ENCODE data around the gene FAM98A. TPM values are rescaled to one million over a fixed set of nuclear protein-coding genes. Genes with fewer than 3 reads are reported as not detected.

The FAM98A gene
- polyA plus RNA-seq, 1 donor from 2014 or later: 14.5 TPM

DNA sequence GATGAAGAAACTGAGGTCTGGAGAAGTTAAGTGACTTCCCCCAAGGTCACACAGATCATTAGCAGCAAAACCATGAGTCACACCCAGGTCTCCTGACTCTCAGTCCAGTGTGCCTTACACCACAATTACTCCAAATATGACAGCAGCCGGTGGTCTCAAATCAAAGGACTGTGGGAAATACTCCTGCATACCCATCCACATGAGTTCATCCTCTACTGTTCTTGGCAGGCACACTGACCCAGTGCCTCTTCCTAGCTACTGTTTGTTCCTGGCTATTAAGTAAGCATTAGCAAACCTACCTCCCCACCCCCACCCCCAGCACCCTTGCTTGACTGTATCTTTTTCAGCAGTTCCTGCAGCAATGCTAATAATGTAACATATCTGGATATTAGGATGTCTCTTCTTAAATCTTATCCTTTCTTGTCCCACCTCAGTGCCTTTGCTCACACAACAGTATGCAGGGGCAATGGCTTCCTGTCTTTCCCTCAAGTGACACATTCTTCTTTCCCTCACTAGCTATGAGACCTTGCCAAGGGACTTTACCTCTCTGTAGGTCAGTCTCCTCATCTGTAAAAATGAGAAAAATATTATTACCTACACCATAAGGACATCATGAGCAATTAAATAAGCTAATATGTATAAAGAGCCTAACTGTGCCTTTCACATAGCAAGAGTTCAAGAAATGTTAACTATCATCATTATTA is 46.2 kb downstream of the FAM98A start:
- Histone ChIP-seq H3K4me3 (ENCODE audit: low read length) (no peak overlapping the region), H3K36me3 (ENCODE audit: insufficient read depth, low read length) (no peaks in the 10 kb centered on the region), H3K9me3 (ENCODE audit: low read length) (no peaks in the 10 kb centered on the region), H3K27me3 (ENCODE audit: insufficient read depth, low read depth, low read length) (no peaks in the 10 kb centered on the region), H3K4me2 (ENCODE audit: low read length) (no peak overlapping the region), H3K9me2 (ENCODE audit: insufficient read depth, low read length) (no peaks in the 10 kb centered on the region), H3K79me2 (replicated peaks; ENCODE audit: insufficient read depth, low read length) (no peaks in the 10 kb centered on the region), H2AFZ (ENCODE audit: low read depth, low read length) (no peak overlapping the region), H3K27ac (ENCODE audit: low read length) (no peak overlapping the region), H3F3A (ENCODE audit: insufficient read depth, low read length, poor library complexity, severe bottlenecking) (no peaks in the 10 kb centered on the region), H3K9ac (ENCODE audit: low read length) (no peak overlapping the region), H4K20me1 (ENCODE audit: insufficient read depth) (no peaks in the 10 kb centered on the region)
- TF ChIP-seq RAD21 (conservative IDR thresholded peaks at IDR 0.05) (no peak), EP300 (conservative IDR thresholded peaks at IDR 0.05; ENCODE audit: poor library complexity, severe bottlenecking) (no peak), SMC3 (conservative IDR thresholded peaks at IDR 0.05; ENCODE audit: poor library complexity) (no peak), TAF1 (IDR thresholded peaks at IDR 0.05; ENCODE audit: low read depth) (no peak), EZH2 (IDR thresholded peaks at IDR 0.05; ENCODE audit: borderline replicate concordance, insufficient read depth, low read length, poor library complexity, severe bottlenecking) (no peak), POLR2AphosphoS5 (IDR thresholded peaks at IDR 0.05) (no peak), MXI1 (conservative IDR thresholded peaks at IDR 0.05; ENCODE audit: poor library complexity, severe bottlenecking) (no peak)
- TF ChIP-seq, protein P1, sequence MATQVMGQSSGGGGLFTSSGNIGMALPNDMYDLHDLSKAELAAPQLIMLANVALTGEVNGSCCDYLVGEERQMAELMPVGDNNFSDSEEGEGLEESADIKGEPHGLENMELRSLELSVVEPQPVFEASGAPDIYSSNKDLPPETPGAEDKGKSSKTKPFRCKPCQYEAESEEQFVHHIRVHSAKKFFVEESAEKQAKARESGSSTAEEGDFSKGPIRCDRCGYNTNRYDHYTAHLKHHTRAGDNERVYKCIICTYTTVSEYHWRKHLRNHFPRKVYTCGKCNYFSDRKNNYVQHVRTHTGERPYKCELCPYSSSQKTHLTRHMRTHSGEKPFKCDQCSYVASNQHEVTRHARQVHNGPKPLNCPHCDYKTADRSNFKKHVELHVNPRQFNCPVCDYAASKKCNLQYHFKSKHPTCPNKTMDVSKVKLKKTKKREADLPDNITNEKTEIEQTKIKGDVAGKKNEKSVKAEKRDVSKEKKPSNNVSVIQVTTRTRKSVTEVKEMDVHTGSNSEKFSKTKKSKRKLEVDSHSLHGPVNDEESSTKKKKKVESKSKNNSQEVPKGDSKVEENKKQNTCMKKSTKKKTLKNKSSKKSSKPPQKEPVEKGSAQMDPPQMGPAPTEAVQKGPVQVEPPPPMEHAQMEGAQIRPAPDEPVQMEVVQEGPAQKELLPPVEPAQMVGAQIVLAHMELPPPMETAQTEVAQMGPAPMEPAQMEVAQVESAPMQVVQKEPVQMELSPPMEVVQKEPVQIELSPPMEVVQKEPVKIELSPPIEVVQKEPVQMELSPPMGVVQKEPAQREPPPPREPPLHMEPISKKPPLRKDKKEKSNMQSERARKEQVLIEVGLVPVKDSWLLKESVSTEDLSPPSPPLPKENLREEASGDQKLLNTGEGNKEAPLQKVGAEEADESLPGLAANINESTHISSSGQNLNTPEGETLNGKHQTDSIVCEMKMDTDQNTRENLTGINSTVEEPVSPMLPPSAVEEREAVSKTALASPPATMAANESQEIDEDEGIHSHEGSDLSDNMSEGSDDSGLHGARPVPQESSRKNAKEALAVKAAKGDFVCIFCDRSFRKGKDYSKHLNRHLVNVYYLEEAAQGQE (IDR thresholded peaks at IDR 0.05; ENCODE audit: borderline replicate concordance): no peak
- TF ChIP-seq, protein P2, sequence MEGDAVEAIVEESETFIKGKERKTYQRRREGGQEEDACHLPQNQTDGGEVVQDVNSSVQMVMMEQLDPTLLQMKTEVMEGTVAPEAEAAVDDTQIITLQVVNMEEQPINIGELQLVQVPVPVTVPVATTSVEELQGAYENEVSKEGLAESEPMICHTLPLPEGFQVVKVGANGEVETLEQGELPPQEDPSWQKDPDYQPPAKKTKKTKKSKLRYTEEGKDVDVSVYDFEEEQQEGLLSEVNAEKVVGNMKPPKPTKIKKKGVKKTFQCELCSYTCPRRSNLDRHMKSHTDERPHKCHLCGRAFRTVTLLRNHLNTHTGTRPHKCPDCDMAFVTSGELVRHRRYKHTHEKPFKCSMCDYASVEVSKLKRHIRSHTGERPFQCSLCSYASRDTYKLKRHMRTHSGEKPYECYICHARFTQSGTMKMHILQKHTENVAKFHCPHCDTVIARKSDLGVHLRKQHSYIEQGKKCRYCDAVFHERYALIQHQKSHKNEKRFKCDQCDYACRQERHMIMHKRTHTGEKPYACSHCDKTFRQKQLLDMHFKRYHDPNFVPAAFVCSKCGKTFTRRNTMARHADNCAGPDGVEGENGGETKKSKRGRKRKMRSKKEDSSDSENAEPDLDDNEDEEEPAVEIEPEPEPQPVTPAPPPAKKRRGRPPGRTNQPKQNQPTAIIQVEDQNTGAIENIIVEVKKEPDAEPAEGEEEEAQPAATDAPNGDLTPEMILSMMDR (IDR thresholded peaks at IDR 0.05; ENCODE audit: poor library complexity, severe bottlenecking): no peak

GRCh38 chr2:33550206-33550605 is 48.9 kb downstream of the FAM98A start:
- Histone ChIP-seq H3K36me3 (ENCODE audit: insufficient read depth, low read length) (no peaks in the 10 kb centered on the region), H3K9me3 (ENCODE audit: low read length) (no peaks in the 10 kb centered on the region), H3K9ac (ENCODE audit: low read length) (no peak overlapping the region), H3F3A (ENCODE audit: insufficient read depth, low read length, poor library complexity, severe bottlenecking) (no peaks in the 10 kb centered on the region), H4K20me1 (ENCODE audit: insufficient read depth) (no peaks in the 10 kb centered on the region), H3K79me2 (replicated peaks; ENCODE audit: insufficient read depth, low read length) (no peaks in the 10 kb centered on the region), H3K9me2 (ENCODE audit: insufficient read depth, low read length) (no peaks in the 10 kb centered on the region), H3K4me3 (ENCODE audit: low read length) (no peak overlapping the region), H3K27ac (ENCODE audit: low read length) (no peak overlapping the region), H2AFZ (ENCODE audit: low read depth, low read length) (no peak overlapping the region), H3K27me3 (ENCODE audit: insufficient read depth, low read depth, low read length) (no peaks in the 10 kb centered on the region), H3K4me2 (ENCODE audit: low read length) (no peak overlapping the region)
- TF ChIP-seq POLR2AphosphoS5 (IDR thresholded peaks at IDR 0.05) (no peak), EP300 (conservative IDR thresholded peaks at IDR 0.05; ENCODE audit: poor library complexity, severe bottlenecking) (no peak), RAD21 (conservative IDR thresholded peaks at IDR 0.05) (no peak), EZH2 (IDR thresholded peaks at IDR 0.05; ENCODE audit: borderline replicate concordance, insufficient read depth, low read length, poor library complexity, severe bottlenecking) (no peak), TAF1 (IDR thresholded peaks at IDR 0.05; ENCODE audit: low read depth) (no peak), SMC3 (conservative IDR thresholded peaks at IDR 0.05; ENCODE audit: poor library complexity) (no peak), MXI1 (conservative IDR thresholded peaks at IDR 0.05; ENCODE audit: poor library complexity, severe bottlenecking) (no peak)
- TF ChIP-seq, protein P1 (IDR thresholded peaks at IDR 0.05; ENCODE audit: borderline replicate concordance): no peak
- TF ChIP-seq, protein P2 (IDR thresholded peaks at IDR 0.05; ENCODE audit: poor library complexity, severe bottlenecking): no peak
